ENCODE data around the gene MEIS2. TPM values are rescaled to one million over a fixed set of nuclear protein-coding genes. Genes with fewer than 3 reads are reported as not detected.

Gene MEIS2
- total and polyA plus RNA-seq, 12 donors = 36.2 to 139 (median 74.8) TPM

- H3K4me1 ChIP-seq (replicated peaks in 1 of 2) = no peaks in the 10 kb centered on the region
- H3K9me3 ChIP-seq (replicated peaks in 1 of 3) = no peaks in the 10 kb centered on the region
- intact Hi-C loops (cut with DNase I) = no loop called here
- H3K27me3 ChIP-seq = no peaks in the 10 kb centered on the region
- H3K4me3 ChIP-seq = no peak overlapping the region
- TF ChIP-seq CTCF (IDR thresholded peaks at IDR 0.05) (no peak), POLR2A (IDR thresholded peaks at IDR 0.05) (no peak)
- no peak for DNase-seq
- H3K27ac ChIP-seq = no peak overlapping the region
- WGBS, 4 donors = 94 to 97% (median 96%) methylated on average over 3 of the region's 3 CpGs
- no peaks in the 10 kb centered on the region for H3K36me3 ChIP-seq (replicated peaks in 1 of 2)
Measured at GRCh38 chr15:37008205-37008604, 92.1 kb downstream of the MEIS2 start.

GRCh38 chr15:37007301-37007700 lies 93.0 kb downstream of the MEIS2 start:
- Histone ChIP-seq H3K4me3 (no peak overlapping the region), H3K27me3 (no peaks in the 10 kb centered on the region), H3K27ac (no peak overlapping the region), H3K4me1 (replicated peaks in 1 of 2) (no peaks in the 10 kb centered on the region), H3K9me3 (replicated peaks in 1 of 3) (no peaks in the 10 kb centered on the region), H3K36me3 (replicated peaks in 1 of 2) (no peaks in the 10 kb centered on the region)
- DNase-seq = no peak
- WGBS, 4 donors = 93 to 100% (median 95%) methylated on average over 2 of the region's 2 CpGs
- TF ChIP-seq POLR2A (IDR thresholded peaks at IDR 0.05) (no peak), CTCF (IDR thresholded peaks at IDR 0.05) (no peak)
- intact Hi-C loops (cut with DNase I) = no loop called here

- no peaks in the 10 kb centered on the region for H3K27me3 ChIP-seq
- no peak overlapping the region for H3K27ac ChIP-seq
- H3K36me3 ChIP-seq (replicated peaks in 1 of 2) = no peaks in the 10 kb centered on the region
- H3K9me3 ChIP-seq (replicated peaks in 1 of 3) = no peaks in the 10 kb centered on the region
- DNase-seq = no peak
- H3K4me1 ChIP-seq (replicated peaks in 1 of 2) = peaks cover 0 to 3% of the 10 kb centered on the region in 2 donors
- intact Hi-C loops (cut with DNase I) = no loop called here
- WGBS, 4 donors = 80 to 84% (median 81%) methylated on average over 8 of the region's 8 CpGs
- no peak for TF ChIP-seq POLR2A (IDR thresholded peaks at IDR 0.05)
- H3K4me3 ChIP-seq = no peak overlapping the region
Measured at GRCh38 chr15:37004981-37005735, 95.2 kb downstream of the MEIS2 start.

DNA sequence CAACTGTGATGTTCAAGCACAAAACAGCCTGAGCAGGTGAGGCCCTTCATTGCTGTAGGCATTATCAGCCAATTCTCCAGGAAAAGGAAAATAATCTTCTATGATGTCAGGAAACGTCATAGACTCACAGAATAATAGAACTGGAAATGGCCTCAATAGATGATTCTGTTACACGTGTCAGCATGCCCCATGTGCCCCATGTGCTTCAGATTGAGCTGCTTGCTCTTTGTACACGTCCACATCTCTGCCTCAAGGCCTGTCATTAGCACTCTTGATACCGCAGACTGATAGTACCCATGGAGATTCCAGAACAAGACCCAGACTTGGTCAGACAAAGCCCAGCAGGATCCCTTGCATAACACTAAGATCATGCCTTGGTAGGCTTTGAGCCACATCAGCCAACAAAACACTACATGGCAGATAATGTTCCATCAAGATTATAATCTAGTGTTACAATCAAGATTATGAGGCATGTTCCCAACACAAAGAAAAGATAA lies 95.9 kb downstream of the MEIS2 start:
- TF ChIP-seq POLR2A (IDR thresholded peaks at IDR 0.05) = no peak
- no peak for TF ChIP-seq CTCF (IDR thresholded peaks at IDR 0.05)
- Histone ChIP-seq H3K27ac (no peak overlapping the region), H3K9me3 (replicated peaks in 1 of 3) (no peaks in the 10 kb centered on the region), H3K4me3 (no peak overlapping the region), H3K36me3 (replicated peaks in 1 of 2) (no peaks in the 10 kb centered on the region), H3K4me1 (replicated peaks in 1 of 2) (peaks cover 0 to 3% of the 10 kb centered on the region in 2 donors), H3K27me3 (no peaks in the 10 kb centered on the region)
- intact Hi-C loops (cut with DNase I) = no loop called here
- WGBS, 4 donors = 85 to 89% (median 86%) methylated on average over 3 to 4 of the region's 4 CpGs
- DNase-seq = no peak

Data from adrenal gland (tissue), 12 donors.